Ishikawa (cell line): ENCODE results near the gene CDC42EP4.

Experiments used
- EP300 ChIP-seq: IDR thresholded peaks from 2 replicates; pipeline ENCODE4 v1.6.1; 2012; ENCODE audit warnings: borderline replicate concordance
- ZBTB7A ChIP-seq: IDR thresholded peaks from 2 replicates; pipeline ENCODE4 v1.6.1; 2012; ENCODE audit warnings: low read depth
- TF ChIP-seq, protein P1 (sequence below): IDR thresholded peaks from 2 replicates; pipeline ENCODE4 v1.6.1; 2012; ENCODE audit warnings: low read depth, mild to moderate bottlenecking

GRCh38 chr17:73347351-73347750, 35.5 kb upstream of the CDC42EP4 start:
- TF ChIP-seq, protein P1, sequence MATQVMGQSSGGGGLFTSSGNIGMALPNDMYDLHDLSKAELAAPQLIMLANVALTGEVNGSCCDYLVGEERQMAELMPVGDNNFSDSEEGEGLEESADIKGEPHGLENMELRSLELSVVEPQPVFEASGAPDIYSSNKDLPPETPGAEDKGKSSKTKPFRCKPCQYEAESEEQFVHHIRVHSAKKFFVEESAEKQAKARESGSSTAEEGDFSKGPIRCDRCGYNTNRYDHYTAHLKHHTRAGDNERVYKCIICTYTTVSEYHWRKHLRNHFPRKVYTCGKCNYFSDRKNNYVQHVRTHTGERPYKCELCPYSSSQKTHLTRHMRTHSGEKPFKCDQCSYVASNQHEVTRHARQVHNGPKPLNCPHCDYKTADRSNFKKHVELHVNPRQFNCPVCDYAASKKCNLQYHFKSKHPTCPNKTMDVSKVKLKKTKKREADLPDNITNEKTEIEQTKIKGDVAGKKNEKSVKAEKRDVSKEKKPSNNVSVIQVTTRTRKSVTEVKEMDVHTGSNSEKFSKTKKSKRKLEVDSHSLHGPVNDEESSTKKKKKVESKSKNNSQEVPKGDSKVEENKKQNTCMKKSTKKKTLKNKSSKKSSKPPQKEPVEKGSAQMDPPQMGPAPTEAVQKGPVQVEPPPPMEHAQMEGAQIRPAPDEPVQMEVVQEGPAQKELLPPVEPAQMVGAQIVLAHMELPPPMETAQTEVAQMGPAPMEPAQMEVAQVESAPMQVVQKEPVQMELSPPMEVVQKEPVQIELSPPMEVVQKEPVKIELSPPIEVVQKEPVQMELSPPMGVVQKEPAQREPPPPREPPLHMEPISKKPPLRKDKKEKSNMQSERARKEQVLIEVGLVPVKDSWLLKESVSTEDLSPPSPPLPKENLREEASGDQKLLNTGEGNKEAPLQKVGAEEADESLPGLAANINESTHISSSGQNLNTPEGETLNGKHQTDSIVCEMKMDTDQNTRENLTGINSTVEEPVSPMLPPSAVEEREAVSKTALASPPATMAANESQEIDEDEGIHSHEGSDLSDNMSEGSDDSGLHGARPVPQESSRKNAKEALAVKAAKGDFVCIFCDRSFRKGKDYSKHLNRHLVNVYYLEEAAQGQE = no peak
- peak; percentile 61; the same call in 1 of the 2 replicates for TF ChIP-seq EP300
- TF ChIP-seq ZBTB7A = no peak
